Ascending aorta (tissue), 2 donors: ENCODE results near the gene FOSB. TPM values are rescaled to one million over a fixed set of nuclear protein-coding genes. Genes with fewer than 3 reads are reported as not detected.

Experiments
- DNase-seq, 2 donors: peaks; one replicate each; pipeline ENCODE4 v3.0.0-alpha.2; 2019; ENCODE audit warnings: low spot score in 2 of 2
- H3K27ac ChIP-seq, 2 donors: fragments of 200-600 bp; sonication (generic); one replicate each; pipeline ENCODE4 v1.5.1; 2016 to 2017; ENCODE audit warnings: mild to moderate bottlenecking in 1 of 2
- H3K27me3 ChIP-seq: fragments of 200-600 bp; sonication (generic); one replicate; pipeline ENCODE4 v1.5.1; 2017
- H3K36me3 ChIP-seq, 2 donors: fragments of 200-600 bp; sonication (generic); one replicate each; pipeline ENCODE4 v1.5.1; 2016
- H3K4me1 ChIP-seq, 2 donors: fragments of 200-600 bp; sonication (generic); one replicate each; pipeline ENCODE4 v1.5.1; 2016 to 2017; ENCODE audit warnings: mild to moderate bottlenecking in 1 of 2
- H3K4me3 ChIP-seq, 2 donors: fragments of 200-600 bp; sonication (generic); one replicate each; pipeline ENCODE4 v1.5.1; 2016 to 2017; ENCODE audit warnings: mild to moderate bottlenecking in 1 of 2
- H3K9me3 ChIP-seq, 2 donors: fragments of 200-600 bp; sonication (generic); one replicate each; pipeline ENCODE4 v1.5.1; 2016
- CTCF ChIP-seq, 3 experiments: fragments of 200-600 bp in 2 of 3; fragments of 450-650 bp in 1 of 3; sonication (generic) in 2 of 3; IDR thresholded peaks; one replicate each; pipeline ENCODE4 v1.5.1; 2016 to 2019; ENCODE audit warnings: antibody characterized with exemption in 3 of 3, mild to moderate bottlenecking in 1 of 3, moderate library complexity in 1 of 3
- intact Hi-C: fragments of 100-400 bp; cut with DNase I; formaldehyde crosslinking; loops from one replicate; pipeline ENCODE4 v1.15.1; 2023
- total RNA-seq: library from RNA; depleted of rRNA; stranded (reverse); fragments of >200 nt; gene quantifications from one replicate; pipeline ENCODE4 v1.1.0, GENCODE V29; 2016

The FOSB gene
- total RNA-seq, 1 donor from 2014 or later: 511 TPM

DNA sequence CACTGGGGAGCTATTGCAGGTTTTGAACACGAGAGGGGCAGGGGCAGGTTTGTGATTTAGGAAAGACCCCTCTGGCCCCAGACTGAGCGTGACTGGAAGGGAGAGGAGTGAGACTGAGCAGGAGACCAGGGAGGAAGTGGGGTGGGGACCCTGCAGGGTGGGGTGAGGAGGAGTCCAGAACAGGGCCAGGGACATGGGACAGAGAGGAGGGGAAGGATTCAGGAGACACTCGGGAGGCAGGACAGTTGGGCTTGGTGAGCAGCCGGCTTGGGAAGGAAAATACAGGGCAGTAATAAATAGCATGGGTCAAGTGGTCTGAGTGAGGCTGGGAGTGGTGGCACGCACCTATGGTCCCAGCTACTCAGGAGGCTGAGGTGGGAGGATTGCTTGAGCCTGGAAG lies 9.4 kb downstream of the FOSB start:
- intact Hi-C loops: no loop called here
- H3K27ac ChIP-seq: peak overlapping the region in 1 of 2 donors; percentile 22

DNA sequence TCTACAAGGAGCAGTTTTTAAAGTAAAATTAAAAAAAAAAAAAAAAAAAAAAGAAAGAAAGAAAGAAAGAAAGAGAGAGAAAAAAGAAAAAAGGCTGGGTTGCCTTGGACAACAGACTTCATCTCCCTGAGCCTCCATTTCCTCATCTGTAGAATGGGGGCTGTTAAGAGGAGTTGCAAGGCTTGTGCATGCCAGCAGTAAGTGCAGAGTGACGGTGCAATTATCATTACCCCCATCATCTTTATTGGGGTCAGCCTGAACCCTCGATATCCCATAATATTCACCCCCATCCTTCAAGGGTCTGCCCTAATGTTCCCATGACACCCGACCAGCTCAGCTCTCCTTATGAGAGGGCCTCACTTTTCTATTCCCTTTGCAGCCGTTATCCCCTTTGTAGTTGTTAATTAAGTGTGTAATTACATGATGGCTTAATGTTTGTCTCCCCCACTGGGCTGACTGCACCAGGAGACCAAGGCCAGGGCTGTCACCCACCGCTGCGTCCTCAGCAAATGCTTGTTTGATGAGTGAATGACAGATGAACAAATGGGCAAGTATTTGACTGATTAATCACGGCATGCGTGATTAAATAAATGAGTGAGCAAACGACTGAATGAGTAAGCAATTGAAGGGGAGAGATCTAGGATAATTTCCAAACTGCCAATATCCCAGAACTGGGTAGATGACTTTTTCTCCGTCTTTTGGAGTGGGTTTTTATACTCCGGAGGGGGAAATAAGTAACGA lies 10.1 kb downstream of the FOSB start:
- H3K4me3 ChIP-seq: peak overlapping the region; percentile 47 to 53
- no peaks in the 10 kb centered on the region for H3K36me3 ChIP-seq
- intact Hi-C loops: loop anchor here (1.0 kb wide), 2 partner anchors 35 to 50 kb away; no protein-coding TSS in a partner anchor
- no peaks in the 10 kb centered on the region for H3K9me3 ChIP-seq
- peaks cover 0 to 4% of the 10 kb centered on the region in 2 donors for H3K4me1 ChIP-seq
- peak overlapping the region; percentile 85 to 96 for H3K27ac ChIP-seq
- TF ChIP-seq CTCF (IDR thresholded peaks at IDR 0.05): no peak
- H3K27me3 ChIP-seq: no peaks in the 10 kb centered on the region
- DNase-seq: no peak

More for the DNA sequence above, 9.4 kb downstream of the FOSB start:
- no peak overlapping the region for H3K4me3 ChIP-seq
- no peaks in the 10 kb centered on the region for H3K9me3 ChIP-seq
- DNase-seq: no peak
- H3K4me1 ChIP-seq: peaks cover 0 to 4% of the 10 kb centered on the region in 2 donors
- no peaks in the 10 kb centered on the region for H3K27me3 ChIP-seq
- no peak for TF ChIP-seq CTCF (IDR thresholded peaks at IDR 0.05)
- H3K36me3 ChIP-seq: no peaks in the 10 kb centered on the region

DNA sequence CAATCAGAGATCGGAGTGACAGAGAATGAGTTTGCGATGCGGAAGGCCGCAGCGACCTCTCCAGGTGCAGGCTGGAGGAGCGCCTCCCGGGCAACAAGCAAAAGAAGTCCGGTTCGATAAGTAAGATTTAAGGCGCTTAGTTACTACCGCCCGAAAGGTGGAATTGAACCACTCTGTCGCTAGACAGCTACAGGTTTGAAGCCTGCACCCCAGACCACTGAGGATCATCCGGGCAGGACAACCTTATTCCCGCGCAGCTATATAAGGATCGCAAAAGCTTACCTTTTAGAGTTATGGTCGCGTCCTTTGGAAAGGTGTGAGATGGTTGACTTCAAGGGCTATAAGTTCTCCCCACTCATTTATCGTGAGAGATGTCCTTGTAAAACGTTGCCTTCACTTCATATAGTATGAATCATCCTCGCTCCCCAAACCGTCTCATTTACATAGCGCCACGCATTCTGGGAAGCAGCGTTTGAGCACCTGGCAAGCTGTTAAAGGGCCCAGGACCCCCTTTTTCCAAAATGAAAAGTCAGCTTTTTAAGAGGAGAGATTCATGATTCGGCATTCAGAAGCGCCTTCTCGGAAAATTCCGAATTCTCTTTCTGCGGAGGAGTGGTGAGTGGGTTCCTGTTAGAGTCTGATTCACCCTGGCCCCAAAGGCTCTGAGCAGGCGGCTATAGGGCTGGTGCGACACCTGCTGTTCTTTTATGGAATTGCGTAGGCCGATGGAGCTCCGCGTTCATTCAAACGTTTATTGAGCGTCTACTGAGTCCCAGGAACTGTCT lies 10.8 kb downstream of the FOSB start:
- no peaks in the 10 kb centered on the region for H3K9me3 ChIP-seq
- H3K27ac ChIP-seq: peak overlapping the region; percentile 85 to 96
- H3K4me1 ChIP-seq: peaks cover 0 to 4% of the 10 kb centered on the region in 2 donors
- peak overlapping the region; percentile 47 to 53 for H3K4me3 ChIP-seq
- intact Hi-C loops: loop anchor here (1.0 kb wide), 3 partner anchors 35 to 50 kb away; no protein-coding TSS in a partner anchor
- TF ChIP-seq CTCF (IDR thresholded peaks at IDR 0.05): peak; percentile 96 to 99 (median 97)
- H3K36me3 ChIP-seq: no peaks in the 10 kb centered on the region
- DNase-seq: peak; percentile 44 to 93
- H3K27me3 ChIP-seq: no peaks in the 10 kb centered on the region

DNA sequence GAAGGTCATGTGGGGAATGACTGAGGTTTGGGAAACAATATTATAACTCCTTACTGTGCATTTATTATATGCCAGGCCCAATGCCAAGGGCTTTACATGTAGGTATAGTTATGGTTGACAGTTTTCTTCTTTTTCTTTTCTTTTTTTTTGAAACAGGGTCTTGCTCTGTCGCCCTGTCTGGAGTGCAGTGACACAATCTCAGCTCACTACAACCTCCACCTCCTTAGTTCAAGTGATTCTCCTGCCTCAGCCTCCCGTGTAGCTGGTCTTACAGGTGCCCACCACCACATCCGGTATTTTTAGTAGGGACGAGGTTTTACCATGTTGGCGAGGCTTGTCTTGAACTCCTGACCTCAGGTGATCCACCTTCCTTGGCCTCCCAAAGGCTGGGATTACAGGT lies 15.2 kb downstream of the FOSB start:
- H3K36me3 ChIP-seq: no peaks in the 10 kb centered on the region
- H3K4me1 ChIP-seq: peaks cover 0 to 2% of the 10 kb centered on the region in 2 donors
- no peak for DNase-seq
- H3K4me3 ChIP-seq: no peak overlapping the region
- no peaks in the 10 kb centered on the region for H3K9me3 ChIP-seq
- no peaks in the 10 kb centered on the region for H3K27me3 ChIP-seq
- H3K27ac ChIP-seq: no peak overlapping the region
- intact Hi-C loops: no loop called here
- no peak for TF ChIP-seq CTCF (IDR thresholded peaks at IDR 0.05)

GRCh38 chr19:45484273-45484945 lies 16.6 kb downstream of the FOSB start:
- H3K27me3 ChIP-seq: no peaks in the 10 kb centered on the region
- no peak overlapping the region for H3K27ac ChIP-seq
- intact Hi-C loops: no loop called here
- peaks cover 0 to 2% of the 10 kb centered on the region in 2 donors for H3K4me1 ChIP-seq
- no peak for DNase-seq
- no peak for TF ChIP-seq CTCF (IDR thresholded peaks at IDR 0.05)
- H3K36me3 ChIP-seq: no peaks in the 10 kb centered on the region
- H3K9me3 ChIP-seq: no peaks in the 10 kb centered on the region
- H3K4me3 ChIP-seq: no peak overlapping the region
